Epithelial cell of esophagus (primary cell): ENCODE data around the gene MYZAP.

Experiments
- DNase-seq: peaks from one replicate; pipeline ENCODE4 v3.0.0; 2010; ENCODE audit warnings: low read depth
- H3K4me3 ChIP-seq: 2 replicates; pipeline ENCODE4 v1.5.1; 2011; ENCODE audit warnings: mild to moderate bottlenecking, low read length, control low read depth
- TF ChIP-seq, protein P1 (sequence below): IDR thresholded peaks from 2 replicates; pipeline ENCODE4 v1.5.1; 2011; ENCODE audit warnings: low read depth, mild to moderate bottlenecking, low read length, control low read depth, inconsistent platforms; ENCODE audit not compliant: insufficient read depth; ENCODE audit errors: missing control alignments

Gene MYZAP

GRCh38 chr15:57685306-57686095 is 93.8 kb downstream of the MYZAP start:
- no peak for DNase-seq
- TF ChIP-seq, protein P1, sequence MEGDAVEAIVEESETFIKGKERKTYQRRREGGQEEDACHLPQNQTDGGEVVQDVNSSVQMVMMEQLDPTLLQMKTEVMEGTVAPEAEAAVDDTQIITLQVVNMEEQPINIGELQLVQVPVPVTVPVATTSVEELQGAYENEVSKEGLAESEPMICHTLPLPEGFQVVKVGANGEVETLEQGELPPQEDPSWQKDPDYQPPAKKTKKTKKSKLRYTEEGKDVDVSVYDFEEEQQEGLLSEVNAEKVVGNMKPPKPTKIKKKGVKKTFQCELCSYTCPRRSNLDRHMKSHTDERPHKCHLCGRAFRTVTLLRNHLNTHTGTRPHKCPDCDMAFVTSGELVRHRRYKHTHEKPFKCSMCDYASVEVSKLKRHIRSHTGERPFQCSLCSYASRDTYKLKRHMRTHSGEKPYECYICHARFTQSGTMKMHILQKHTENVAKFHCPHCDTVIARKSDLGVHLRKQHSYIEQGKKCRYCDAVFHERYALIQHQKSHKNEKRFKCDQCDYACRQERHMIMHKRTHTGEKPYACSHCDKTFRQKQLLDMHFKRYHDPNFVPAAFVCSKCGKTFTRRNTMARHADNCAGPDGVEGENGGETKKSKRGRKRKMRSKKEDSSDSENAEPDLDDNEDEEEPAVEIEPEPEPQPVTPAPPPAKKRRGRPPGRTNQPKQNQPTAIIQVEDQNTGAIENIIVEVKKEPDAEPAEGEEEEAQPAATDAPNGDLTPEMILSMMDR = no peak
- H3K4me3 ChIP-seq = no peak overlapping the region

DNA sequence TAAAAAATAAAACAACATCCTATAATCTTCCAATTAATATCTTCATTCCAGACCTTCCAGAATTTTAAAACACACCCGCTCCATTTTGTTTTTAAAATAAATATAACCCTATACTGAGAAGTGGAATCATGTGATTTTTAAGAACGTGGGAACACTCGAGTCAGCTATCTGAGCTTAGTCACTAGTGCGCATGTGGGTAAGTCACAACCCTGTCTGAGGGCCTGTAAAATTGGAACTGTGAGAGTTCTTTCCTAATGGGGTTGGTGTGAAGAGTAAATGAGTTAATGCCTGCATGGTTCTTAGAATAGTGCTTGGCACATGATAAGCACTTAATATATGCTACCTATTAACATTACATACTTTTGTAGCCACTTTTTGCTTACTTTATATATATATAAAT is 95.0 kb downstream of the MYZAP start:
- TF ChIP-seq, protein P1 = no peak
- H3K4me3 ChIP-seq = no peak overlapping the region
- no peak for DNase-seq

DNA sequence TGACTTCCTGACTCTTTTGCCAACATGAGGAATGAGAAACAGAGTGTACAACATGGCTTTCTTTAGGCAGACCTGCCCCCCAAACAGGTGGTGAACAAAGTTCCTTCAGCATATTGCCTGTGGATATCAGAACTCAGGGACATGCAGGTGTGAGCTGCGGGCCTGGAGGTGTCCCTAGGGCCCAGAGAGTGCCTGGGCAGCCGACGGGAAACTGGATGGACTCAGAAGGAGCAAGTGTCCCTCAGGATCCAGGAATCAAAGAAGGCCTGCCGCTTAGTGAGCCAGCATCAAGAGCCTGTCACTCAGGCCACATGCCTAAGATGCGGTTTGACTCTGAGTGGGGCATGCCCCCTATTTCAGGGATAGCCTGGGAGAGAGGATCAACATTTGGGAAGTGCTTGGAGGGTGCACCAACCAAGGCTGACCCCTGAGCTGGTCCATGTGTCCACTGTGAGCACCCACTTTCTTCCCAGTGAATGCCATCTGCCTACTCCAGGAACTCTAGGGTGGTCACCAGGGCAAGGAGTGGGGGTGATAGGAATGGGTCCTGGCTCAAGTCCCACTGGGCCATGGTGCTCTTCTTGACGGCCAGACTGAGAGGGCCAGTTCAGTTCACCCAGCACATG is 98.8 kb downstream of the MYZAP start:
- TF ChIP-seq, protein P1 = no peak
- no peak overlapping the region for H3K4me3 ChIP-seq
- DNase-seq = no peak

GRCh38 chr15:57691082-57691481 is 99.4 kb downstream of the MYZAP start:
- DNase-seq = no peak
- H3K4me3 ChIP-seq = no peak overlapping the region
- TF ChIP-seq, protein P1 = no peak

GRCh38 chr15:57692709-57693108 is 101.0 kb downstream of the MYZAP start:
- TF ChIP-seq, protein P1 = no peak
- no peak overlapping the region for H3K4me3 ChIP-seq
- DNase-seq = no peak

DNA sequence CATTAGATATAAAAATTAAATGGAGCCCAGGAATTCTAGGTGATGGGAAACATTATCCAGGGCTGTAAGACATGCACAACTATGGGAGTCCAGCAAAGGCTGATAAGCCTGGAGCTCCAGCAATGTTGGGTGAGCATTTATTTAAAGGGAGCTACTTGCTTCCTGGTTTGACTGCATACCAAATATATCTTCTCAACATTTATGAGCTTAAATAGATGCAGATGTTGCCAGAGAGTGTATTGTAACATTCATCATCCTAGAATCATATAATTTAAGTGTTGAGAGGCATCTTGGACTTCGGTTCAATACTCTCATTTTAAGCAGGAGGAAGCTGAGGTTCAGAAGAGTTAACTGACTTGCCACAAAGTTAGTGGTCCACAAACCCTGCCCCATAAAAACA is 102.6 kb downstream of the MYZAP start:
- no peak overlapping the region for H3K4me3 ChIP-seq
- DNase-seq = no peak
- TF ChIP-seq, protein P1 = no peak
